Measurements from ENCODE around the gene WT1. TPM values are rescaled to one million over a fixed set of nuclear protein-coding genes. Genes with fewer than 3 reads are reported as not detected.

Gene WT1
- polyA plus RNA-seq, 3 donors from 2014 or later, result not detected

- H3K27ac Mint-ChIP-seq, result no peak overlapping the region
- no peak for DNase-seq
- H3K4me1 Mint-ChIP-seq, result peaks cover 4 to 7% of the 10 kb centered on the region in 2 donors
- no peaks in the 10 kb centered on the region for H3K36me3 Mint-ChIP-seq
- no peak overlapping the region for H3K4me3 Mint-ChIP-seq
- H3K9me3 Mint-ChIP-seq, result no peaks in the 10 kb centered on the region
- H3K27me3 Mint-ChIP-seq (ENCODE audit: low read depth in 3 of 3), result peaks cover 0 to 7% (median 4%) of the 10 kb centered on the region in 3 donors
Measured at GRCh38 chr11:32341620-32342613, 93.4 kb downstream of the WT1 start.

- Mint-ChIP-seq H3K9me3 (no peaks in the 10 kb centered on the region), H3K27ac (no peak overlapping the region), H3K4me3 (no peak overlapping the region), H3K27me3 (ENCODE audit: low read depth in 3 of 3) (peaks cover 0 to 5% (median 3%) of the 10 kb centered on the region in 3 donors), H3K36me3 (no peaks in the 10 kb centered on the region), H3K4me1 (peaks cover 4 to 7% of the 10 kb centered on the region in 2 donors)
- DNase-seq, result no peak
Measured at GRCh38 chr11:32340181-32340580, 95.2 kb downstream of the WT1 start.

Other genes starting within 250 kb of the WT1 start
- gene EIF3M, start 148.3 kb upstream of the WT1 start, polyA plus RNA-seq, result 100 to 1,000 TPM; 136 to 163 (median 162) TPM

All from immature natural killer cell (primary cell).